GOT3 (cell line): ENCODE results near the gene MRPL44.

Source experiments
- DNase-seq: peaks from one replicate; lab custom pipeline; 2025; ENCODE audit warnings: mixed read lengths; lab: John Stamatoyannopoulos, UW

The MRPL44 gene

GRCh38 chr2:223957092-223957851, at the start of gene MRPL44:
MRPL44 (plus strand) TSS chr2:223957463; CDS start chr2:223957473, 10 bp downstream.
- DNase-seq: peak; percentile 91

- DNase-seq: no peak
Observed at GRCh38 chr2:223908304-223908998, 48.8 kb upstream of the MRPL44 start.

- DNase-seq: no peak
Observed at GRCh38 chr2:223909001-223909741, 48.1 kb upstream of the MRPL44 start.

- no peak for DNase-seq
Observed at GRCh38 chr2:223914324-223914723, 42.9 kb upstream of the MRPL44 start.

DNA sequence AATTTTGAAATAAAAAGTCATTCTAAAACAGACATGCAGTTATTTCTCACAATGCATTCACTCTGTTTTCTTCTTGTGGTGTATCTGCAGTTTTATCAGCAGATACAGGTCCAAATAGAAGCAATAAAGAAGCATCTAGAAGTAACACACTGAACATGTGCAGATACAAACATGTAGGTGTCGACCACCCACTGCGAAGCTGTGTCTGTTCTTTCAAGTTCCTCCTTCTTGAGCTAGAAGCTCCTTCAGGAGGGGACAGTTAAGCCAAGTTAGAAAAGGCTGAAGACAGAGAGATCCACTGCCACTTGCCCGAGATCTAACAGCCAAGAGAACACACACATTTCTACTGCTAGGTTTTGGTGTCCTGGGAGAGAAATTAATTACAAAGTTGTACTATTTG, 42.2 kb upstream of the MRPL44 start:
- DNase-seq: no peak

GRCh38 chr2:223916181-223916920, 40.9 kb upstream of the MRPL44 start:
- no peak for DNase-seq

DNA sequence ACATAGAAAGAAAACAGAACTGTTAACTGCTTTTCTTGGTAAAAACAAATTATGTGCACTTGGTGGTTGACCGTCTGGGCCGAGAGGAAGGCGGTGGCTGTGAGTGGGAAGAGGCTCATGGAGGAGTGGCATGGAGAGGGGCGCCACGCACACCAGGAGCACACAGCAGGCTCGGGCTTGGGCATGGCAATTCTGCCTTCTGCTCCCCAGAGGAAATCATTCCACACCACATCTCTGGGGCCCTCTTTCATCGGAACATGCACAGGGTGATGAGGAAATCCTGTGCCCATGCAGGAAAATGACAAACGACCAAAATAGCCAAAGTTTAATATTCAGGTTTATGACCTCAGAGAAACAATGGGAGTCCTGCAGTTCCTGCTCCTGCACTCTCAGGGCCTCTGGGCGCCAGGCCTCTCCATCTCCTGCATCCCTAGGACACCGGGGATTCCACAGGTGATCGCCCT, 38.6 kb upstream of the MRPL44 start:
- no peak for DNase-seq

GRCh38 chr2:223920109-223920508, 37.2 kb upstream of the MRPL44 start:
- no peak for DNase-seq

DNA sequence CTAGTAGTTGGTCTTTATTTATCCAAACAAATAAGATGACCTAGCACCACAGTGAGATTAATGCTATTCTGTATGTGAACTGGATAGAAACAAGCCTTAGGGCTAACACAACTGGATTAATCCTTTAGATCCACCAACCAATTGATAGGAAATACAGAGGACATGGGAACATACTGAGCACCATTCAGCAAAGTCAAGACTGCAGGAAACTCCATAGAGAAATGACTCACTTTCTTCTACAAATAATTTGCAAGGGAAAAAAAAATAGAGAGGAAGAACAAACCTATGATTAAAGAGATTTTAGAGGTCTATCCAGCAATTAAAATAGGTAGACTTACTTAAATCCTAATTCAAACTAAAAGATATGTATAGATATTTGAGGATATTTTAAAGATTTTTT, 36.1 kb upstream of the MRPL44 start:
- DNase-seq: no peak

DNA sequence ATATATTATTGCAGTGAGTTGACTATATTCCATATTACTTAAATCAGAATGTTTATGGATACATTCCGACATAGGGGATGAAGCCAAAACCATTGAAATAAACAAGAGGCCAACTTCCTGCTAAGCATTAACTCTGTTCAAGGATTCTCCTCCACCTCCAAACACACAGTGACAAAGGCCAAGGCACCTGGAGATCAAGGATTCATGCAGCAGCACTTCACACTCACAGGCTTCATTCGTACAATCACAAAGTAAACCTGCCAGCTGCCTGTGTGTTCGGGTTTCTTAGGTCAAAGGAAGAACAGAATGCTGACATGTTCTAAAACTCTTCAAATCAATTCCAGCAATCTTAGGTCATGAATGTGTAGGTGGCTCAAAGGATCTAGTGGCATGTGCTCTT, 35.0 kb upstream of the MRPL44 start:
- no peak for DNase-seq

DNA sequence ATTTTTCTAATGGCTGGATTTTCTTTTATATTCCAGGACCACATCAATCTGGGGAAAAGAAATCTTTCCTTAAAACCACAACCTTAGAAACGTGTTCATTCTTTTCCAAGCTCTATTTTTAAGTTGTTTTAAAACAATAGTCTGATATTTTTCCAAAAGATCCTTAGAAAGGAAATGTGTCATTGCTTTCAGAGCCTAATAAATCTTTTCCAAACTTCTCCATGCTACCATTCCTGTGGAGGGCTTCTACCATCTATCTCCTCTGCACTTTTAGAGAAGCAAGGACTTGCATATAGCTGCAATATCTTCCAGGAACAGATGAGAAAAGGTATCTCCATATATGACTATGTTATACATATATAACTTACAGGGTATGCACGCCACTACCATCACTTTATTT, 33.3 kb upstream of the MRPL44 start:
- DNase-seq: no peak

DNA sequence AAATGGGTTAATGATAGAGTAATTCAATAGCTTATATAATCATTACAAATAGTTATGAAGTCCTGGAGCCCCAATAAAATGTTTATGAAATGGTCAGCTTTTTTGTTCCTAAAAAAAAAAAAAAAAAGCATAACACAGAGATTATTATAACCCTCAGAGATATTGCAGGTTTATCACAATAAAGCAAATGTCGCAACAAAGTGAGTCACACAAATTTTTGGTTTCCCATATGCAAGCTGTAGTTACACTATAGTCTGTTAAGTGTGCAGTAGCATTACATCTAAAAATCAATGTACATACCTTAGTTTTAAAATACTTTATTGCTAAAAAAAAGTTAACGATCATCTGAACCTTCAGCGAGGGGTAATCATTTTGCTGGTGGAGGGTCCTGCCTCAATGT, 32.2 kb upstream of the MRPL44 start:
- no peak for DNase-seq

GRCh38 chr2:223928113-223929006, 28.9 kb upstream of the MRPL44 start:
- no peak for DNase-seq

GRCh38 chr2:223929571-223930102, 27.6 kb upstream of the MRPL44 start:
- DNase-seq: no peak

DNA sequence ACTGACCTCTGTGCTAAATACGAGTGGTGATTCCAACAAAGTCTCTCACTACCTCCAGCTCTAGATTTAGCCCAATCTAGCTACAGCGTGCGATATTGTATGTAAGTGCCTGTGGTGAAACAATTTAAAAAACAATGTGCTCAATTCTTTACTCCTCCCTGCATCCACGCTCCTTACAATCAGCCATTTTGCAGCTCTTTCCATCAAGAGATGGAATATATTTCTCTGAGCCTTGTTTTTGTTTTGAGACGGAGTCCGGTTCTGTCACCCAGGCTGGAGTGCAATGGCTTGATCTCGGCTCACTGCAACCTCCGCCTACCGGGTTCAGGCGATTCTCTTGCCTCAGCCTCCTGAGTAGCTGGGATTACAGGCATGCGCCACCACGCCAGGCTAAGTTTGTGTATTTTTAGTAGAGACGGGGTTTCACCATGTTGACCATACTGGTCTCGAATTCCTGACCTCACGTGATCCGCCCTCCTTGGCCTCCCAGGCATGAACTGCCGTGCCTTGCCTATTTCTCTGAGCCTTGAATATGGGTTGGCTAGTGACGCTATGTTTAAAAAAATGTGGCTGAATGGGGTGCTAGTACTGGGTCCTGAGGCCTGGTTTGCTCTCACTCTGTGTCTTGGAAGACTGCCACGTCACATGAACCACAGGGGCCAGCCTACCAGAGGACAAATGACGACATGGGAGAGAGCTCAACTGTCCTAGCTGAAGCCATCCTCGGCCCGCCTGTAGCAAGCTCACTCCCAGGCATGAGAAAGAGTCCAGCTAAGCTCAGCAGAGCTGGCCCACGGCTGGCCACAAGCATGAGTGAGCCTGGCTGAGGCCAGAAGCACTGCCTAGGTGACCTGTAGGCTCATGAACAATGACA, 26.9 kb upstream of the MRPL44 start:
- DNase-seq: no peak

DNA sequence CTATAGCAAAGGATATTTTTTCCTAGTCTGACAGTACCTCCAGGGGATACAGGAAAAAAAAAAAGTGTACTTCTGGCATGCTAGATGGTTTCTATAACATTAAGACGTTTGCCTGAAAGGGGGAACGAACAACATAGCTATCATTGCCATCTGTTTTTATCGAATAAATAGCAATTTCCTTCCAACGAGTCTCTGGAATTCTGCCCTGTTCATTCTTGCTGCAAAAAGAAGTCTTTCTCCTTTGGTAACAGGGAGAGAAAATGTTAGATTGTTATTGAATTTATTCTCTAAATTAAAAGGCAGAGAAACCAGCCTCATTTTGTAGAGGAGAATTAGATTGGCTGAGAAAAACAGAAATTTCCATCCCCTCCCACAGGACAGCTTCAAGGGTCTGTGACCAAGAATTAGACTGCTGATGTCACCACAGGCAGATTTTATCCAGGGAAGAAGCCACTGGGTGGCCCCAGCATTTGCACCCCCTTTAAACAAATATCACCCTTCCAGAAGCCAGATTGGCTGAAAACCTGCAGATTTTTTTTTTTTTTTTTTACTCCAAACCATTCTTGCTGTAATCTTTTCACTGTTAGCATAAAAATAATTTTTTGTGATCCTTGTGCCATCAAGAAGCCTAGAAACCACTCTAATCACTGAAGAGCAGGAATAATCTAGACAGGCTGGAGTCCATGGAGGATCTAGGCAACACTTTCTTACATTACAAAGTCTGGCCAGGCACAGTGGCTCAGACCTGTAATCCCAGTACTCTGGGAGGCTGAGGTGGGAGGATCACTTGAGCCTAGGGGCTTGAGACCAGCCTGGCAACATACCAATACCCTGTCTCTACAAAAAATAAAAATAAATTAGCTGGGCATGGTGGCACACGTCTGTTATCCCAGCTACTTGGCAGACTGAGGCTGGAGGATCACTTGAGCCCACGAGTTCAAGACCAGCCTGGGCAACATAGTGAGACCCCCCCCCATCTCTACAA, 24.2 kb upstream of the MRPL44 start:
- DNase-seq: no peak

DNA sequence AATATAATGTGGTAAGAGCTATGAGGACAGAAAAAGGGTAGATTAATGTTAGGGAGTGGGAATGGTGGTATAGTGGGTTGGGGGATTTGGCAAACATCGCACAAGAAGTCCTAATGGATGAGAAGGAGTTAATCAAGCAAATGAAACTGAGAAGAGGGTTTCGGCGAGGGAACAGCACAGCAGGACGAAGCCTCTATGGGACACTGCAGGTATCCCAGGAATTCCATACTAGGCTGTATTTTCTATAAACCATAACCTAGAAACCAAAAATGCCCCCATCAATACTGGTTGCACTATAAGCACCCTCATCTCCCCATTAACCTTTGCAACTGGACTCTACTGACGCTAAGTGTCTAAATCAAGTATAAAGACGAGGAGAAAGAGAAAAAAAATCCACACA, 22.4 kb upstream of the MRPL44 start:
- no peak for DNase-seq

DNA sequence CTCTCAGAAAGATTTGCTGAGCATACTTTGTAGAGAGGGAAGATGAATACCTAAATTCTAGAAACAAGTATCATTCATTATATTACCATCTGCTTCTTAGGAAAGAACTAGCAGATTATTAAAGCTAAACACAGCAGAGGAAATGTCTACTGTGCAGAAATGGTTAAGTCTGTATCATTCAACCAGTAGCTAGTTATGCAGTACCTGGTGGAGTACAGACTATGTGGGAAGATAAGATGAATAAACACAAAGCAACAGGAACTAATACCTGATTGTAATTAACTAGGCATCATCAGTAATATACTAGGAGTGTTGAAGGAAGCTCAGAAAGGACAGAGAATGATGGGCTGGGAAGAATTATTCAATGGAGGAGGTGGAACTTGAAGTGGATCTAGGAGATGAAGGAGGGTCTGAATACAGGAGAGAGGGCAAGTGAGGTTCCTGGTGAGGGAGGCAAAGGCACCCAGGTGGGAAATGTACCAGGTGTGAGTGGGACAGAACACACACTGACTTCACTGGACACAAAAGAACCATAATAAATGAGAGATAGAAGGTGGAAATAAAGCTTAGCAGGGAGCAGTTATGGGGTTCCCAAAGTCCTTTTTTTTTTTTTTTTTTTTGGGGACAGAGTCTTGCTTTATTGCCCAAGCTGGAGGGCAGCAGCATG, 21.7 kb upstream of the MRPL44 start:
- no peak for DNase-seq
